GM12865 (cell line): ENCODE results near the gene ROR1.

Experiments
- DNase-seq: peaks from one replicate; pipeline ENCODE4 v3.0.0; 2010; ENCODE audit warnings: low read depth
- H3K4me3 ChIP-seq: 2 replicates; pipeline ENCODE4 v1.5.1; 2011; ENCODE audit warnings: mild to moderate bottlenecking, low read depth, low read length, control low read depth
- CTCF ChIP-seq: IDR thresholded peaks from 2 replicates; pipeline ENCODE4 v1.5.1; 2011; ENCODE audit warnings: low read length, control low read depth, low read depth, inconsistent platforms; ENCODE audit not compliant: insufficient read depth; ENCODE audit errors: missing control alignments

ROR1 gene

GRCh38 chr1:64043288-64043687 lies 269.5 kb downstream of the ROR1 start:
- no peak overlapping the region for H3K4me3 ChIP-seq
- TF ChIP-seq CTCF: no peak
- no peak for DNase-seq

GRCh38 chr1:64043976-64044375 lies 270.2 kb downstream of the ROR1 start:
- H3K4me3 ChIP-seq: no peak overlapping the region
- DNase-seq: no peak
- TF ChIP-seq CTCF: no peak

GRCh38 chr1:64046243-64046642 lies 272.4 kb downstream of the ROR1 start:
- DNase-seq: no peak
- TF ChIP-seq CTCF: no peak

GRCh38 chr1:64046891-64047290 lies 273.1 kb downstream of the ROR1 start:
- DNase-seq: no peak
- H3K4me3 ChIP-seq: no peak overlapping the region
- no peak for TF ChIP-seq CTCF

More at GRCh38 chr1:64046243-64046642, 272.4 kb downstream of the ROR1 start:
- no peak overlapping the region for H3K4me3 ChIP-seq

GRCh38 chr1:64047549-64047996 lies 273.8 kb downstream of the ROR1 start:
- no peak for DNase-seq
- no peak overlapping the region for H3K4me3 ChIP-seq
- TF ChIP-seq CTCF: no peak

- DNase-seq: no peak
- no peak for TF ChIP-seq CTCF
- no peak overlapping the region for H3K4me3 ChIP-seq
Measured at GRCh38 chr1:64049900-64050540, 276.2 kb downstream of the ROR1 start.

GRCh38 chr1:64050601-64051000 lies 276.8 kb downstream of the ROR1 start:
- no peak for DNase-seq
- no peak for TF ChIP-seq CTCF

More at GRCh38 chr1:64050601-64051000, 276.8 kb downstream of the ROR1 start:
- no peak overlapping the region for H3K4me3 ChIP-seq
